GM10847 (cell line): ENCODE measurements around the gene PLPP1.

Source experiments
- POLR2A ChIP-seq: IDR thresholded peaks from 2 replicates; pipeline ENCODE4 v1.6.1; 2011; ENCODE audit not compliant: insufficient read length; ENCODE audit errors: extremely low read depth

The PLPP1 gene

DNA sequence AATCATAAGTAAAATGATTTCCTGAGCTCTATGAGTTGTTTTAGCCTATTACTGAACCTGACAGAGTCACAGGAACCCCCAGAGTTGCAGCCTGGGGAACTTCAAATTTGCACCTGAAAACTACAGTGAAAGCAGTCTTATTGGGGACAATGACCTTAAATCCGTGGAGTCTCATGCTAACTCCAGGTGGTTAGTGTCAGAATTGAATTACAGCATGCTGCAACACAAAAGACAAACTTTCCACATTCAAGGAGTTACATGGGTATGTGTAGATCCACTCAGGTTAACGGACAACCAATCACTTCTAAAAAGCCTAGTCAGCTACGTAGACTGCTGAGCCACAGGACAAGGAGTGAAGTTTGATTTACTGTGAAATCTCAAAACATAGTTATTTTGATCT, 49.7 kb downstream of the PLPP1 start:
- no peak for TF ChIP-seq POLR2A

DNA sequence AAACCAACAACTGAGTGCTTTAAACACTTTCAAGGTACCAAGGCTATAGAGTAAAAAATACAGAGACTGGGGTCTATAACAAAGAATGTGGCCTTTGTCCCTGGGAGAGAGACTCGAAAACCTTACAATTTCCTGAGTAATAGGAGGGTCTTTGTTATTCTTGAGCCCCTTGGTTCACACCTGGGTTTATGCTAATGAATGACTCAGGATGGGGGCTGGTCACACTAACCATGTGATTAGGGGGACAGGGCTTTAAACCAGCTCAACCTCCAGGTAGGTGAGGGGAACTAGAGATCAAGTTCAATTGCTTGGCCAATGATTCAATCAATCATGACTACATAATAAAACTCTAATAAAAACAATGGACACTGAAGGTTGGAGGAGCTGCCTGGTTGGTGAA, 50.2 kb downstream of the PLPP1 start:
- no peak for TF ChIP-seq POLR2A

DNA sequence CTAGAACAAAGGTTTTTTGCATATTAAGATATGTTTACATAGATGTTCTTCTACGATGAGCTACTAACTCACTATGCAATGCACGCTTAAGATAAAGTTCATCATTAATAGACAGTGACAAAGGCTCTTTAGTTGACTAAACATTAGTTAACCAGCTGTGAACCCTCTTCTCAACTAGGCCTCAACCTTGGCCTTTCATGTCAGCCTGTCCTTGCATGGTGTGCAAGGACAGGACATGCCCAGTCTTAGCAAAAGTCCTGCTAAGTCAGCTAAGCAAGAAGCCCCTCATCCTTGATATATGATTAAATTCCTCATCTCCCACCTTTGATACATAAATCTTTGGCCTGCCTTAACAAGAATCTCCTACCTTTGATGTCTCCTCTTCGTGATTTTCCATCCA, 50.9 kb downstream of the PLPP1 start:
- TF ChIP-seq POLR2A = no peak

DNA sequence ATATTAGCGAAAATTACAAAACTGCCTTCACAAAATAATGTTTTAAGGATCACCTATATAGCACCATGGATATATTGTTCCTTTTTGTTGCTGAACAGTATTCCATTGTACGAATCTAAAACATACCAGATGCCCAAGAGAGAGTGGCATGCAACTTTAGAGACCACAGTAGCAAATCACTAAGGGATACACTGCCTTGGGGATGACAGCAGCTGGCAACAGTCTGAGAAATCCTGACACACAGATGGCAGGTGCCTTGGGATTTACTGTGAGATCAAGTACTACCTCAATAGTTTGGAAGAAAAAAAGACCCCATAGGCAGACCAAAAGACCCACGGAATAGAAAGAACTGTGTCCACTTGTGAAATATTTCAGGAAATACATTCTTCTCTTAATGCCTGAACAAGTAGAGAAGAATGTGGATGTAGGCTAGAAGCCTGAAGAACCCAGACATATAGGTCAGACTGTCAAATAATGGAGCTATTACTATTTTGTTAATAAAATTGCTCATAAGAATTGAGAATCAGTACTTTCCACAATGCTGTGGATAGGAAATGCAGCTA, 53.4 kb downstream of the PLPP1 start:
- no peak for TF ChIP-seq POLR2A

DNA sequence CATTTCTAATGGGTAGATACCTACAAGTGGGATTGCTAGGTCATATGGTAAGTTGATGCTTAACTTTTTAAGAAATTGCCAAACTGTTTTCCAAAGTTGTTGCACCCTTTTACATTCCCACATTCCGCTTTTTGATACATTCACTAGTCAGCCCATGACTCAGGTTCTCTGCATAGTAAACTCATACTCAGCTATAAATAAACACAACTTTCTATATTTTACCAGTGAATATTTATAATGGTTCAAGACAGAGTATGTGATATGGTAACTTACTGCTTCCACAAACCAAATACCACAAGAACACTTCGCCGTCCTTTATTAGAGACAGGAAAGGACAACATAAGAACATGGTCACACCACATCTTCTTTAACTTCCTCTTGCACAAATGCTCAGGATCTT, 54.0 kb downstream of the PLPP1 start:
- no peak for TF ChIP-seq POLR2A

DNA sequence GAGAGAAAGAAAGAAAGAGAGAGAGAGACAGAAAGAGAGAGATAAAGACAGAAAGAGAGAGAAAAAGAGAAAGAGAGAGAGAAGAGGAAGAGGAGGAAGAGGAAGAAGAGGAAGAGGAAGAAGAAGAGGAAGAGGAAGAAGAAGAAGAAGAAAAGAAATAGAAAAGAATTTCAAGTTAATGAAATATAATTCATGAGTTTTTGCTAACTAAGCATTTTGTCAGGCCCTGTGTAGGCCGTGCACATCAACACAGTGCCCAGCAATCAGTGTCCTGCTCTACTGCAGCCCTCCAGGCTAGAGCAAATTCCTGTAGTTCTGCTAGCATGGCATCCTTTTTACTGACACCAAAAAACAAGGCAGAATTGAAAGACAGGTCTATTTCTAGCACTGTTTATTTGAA, 62.1 kb downstream of the PLPP1 start:
- no peak for TF ChIP-seq POLR2A

DNA sequence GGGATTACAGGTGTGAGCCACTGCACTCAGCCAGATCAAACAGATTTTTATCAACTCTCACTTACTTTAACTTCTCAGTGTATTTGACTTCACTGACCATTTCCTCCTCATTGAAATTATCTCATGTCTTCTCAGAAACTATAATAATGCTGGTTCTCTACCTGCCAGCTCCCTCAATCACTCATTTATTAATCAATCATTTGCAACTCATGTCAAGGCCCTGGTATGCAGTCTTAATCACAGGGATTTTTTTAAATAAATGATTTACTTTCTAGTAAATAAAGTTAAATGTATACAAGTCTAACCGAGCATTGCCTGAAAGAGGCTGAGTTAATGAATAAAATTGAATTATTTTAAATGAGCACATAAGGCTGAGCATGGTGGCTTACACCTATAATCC, 63.3 kb downstream of the PLPP1 start:
- no peak for TF ChIP-seq POLR2A

DNA sequence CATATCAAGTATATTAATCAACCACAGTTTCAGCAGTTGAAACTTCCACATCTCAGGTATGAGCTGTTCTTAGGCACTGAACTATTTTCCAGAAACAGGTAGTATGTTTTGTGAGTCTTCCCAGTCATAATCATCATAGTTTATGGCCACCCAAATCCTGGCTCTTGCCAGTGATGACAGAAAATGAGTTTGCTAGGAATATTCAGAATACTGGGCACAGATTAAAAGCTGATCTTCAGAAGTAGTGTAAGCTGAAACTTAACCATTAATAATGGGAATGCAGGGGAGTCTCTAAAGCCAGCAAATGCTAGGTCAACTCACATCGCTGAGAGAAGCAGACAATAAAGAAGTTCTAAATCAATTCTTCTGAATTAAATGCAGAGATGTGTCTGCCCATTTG, 64.5 kb downstream of the PLPP1 start:
- no peak for TF ChIP-seq POLR2A

DNA sequence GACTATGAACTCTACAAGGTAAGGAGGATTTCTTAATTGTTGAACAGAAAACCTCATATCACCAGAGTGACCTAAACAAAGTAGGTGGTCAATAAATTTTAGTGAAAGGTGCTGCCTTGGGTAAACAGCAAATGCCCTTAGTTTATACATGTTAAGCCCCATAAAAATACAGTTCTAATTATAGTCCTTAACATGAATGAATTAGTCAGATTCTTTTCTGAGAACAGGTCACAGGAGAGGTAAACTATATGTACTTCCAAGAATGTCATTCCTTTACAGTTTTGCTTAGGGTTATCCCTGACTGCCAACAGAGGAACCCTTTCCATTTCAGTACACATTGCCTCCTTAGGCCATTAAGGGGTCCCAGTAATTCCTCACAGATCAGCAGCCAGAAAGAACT, 64.9 kb downstream of the PLPP1 start:
- TF ChIP-seq POLR2A = no peak

DNA sequence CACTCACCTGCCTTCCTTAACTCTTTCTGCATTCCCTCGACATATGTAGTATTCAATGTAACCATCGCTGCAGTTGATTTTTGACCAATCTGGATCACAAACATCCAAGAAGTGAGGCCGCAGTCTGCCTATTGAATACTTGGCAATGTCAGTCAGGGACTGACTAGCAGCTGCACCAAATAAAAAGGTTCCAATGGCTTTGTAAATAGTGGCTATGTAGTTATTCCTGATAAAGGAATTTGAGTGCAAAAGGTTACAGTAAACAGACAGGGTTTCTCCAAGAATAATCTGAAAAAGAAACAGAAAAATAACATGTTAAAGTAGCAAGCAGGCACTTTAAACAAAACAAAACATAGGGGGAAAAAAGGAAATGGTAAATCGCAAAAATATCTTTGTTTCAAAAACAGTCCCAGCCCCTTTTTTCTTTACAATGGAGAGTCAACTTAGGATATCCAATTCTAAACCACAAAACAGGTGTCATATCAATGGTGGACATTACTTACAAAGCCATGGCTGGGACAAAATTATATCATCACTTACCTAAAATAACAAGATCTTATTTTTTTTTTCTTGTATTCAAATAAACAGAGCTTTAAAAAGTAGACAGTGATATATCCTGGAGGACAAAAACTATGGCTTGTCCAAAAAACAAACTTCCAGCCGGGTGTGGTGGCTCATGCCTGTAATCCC, 66.8 kb downstream of the PLPP1 start:
- no peak for TF ChIP-seq POLR2A

DNA sequence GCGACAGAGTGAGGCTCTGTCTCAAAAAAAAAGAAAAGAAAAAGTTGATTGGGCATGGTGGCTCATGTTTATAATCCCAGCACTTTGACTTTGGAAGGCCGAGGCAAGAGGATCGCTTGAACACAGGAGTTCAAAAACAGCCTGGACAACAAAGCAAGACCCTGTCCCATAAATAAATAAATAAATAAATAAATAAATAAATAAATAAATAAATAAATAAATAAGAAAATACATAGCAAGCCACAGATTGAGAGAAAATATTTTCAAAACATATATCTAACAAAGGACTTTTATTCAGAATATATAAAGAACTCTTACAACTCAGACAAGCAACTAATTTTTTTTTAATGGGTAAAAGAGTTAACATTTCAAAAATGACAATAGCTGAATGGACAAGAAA, 71.2 kb downstream of the PLPP1 start:
- TF ChIP-seq POLR2A = no peak

DNA sequence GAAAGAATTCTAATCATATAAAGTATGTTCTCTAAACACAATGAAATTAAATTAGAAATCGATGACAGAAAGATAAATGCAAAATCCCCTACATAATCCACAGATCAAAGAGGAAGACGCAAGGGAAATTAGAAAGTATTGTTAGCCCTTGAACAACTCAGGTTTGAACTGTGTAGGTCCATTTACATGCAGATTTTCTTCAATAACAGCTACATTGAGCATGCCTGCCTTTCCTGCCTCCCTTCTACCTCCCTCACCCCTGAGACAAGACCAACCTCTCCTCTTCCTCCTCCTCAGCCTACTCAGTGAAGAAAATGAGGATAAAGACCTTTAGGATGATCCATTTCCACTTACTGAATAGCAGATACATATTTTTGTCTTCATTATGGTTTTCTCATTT, 75.2 kb downstream of the PLPP1 start:
- no peak for TF ChIP-seq POLR2A

DNA sequence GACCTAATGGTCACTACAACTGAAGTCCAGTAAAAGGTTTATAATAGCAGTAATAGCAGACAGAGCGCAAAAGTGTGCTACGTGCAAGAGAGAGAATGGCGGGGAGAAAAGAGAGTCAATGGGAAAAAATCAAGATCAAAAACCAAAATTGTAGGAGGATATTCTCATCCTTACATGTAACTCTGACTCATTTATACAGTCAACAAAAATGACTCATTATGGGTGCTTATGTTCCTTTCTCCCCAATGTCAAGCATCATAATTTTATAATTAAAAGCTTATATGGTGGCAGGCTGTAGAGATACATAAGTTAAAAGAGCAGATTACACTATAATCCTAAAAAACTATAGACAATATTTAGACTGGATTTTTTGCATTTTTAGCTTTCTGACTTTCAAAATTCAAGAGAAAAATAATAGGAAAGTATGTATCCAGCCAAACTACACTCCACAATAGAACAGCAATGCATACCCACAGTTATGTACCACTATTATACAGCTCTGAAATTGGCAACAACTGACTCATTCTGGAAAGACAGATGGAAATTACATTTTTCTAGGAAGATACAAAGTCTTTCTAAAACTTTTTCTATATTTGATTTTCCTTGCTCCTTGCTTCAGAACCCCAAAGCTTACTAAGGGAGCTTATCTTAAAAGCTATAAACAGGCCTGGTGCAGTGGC, 78.4 kb downstream of the PLPP1 start:
- no peak for TF ChIP-seq POLR2A

DNA sequence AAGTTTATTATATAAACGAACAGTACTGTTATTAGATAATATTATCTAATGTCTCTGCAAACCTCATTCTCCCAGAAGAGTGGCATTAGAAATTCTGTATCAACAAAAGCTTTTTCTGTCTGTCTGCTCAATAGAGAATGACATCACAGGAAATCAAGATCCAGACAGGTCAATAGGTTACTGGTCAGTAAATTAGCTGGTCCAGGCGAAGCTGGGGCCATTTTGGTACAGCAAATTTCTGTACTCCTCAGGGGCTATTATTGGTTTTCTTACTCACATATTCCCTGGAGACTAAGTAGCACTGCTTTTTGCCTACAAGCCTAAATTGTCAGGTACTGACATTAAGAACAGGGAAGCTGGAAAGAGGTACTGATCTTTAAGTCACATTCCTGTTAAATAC, 80.5 kb downstream of the PLPP1 start:
- no peak for TF ChIP-seq POLR2A

DNA sequence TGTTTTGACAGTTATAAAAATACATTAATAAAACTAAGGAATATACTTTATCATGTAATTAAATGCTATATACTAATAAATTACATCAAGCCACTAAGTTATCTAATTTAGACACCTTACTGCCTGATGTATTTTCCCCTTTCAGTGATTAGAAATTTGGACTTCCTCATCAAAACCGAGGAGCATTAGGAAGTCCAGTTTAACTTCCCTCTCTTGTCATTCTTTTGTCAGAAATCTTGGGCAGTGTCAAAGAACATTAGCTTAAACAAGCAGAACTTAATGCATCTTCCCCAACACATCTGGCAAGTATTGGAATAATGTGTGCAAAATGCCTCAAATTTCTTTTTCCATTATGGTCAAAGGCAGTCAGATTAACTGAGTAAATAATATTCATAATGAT, 81.6 kb downstream of the PLPP1 start:
- no peak for TF ChIP-seq POLR2A

DNA sequence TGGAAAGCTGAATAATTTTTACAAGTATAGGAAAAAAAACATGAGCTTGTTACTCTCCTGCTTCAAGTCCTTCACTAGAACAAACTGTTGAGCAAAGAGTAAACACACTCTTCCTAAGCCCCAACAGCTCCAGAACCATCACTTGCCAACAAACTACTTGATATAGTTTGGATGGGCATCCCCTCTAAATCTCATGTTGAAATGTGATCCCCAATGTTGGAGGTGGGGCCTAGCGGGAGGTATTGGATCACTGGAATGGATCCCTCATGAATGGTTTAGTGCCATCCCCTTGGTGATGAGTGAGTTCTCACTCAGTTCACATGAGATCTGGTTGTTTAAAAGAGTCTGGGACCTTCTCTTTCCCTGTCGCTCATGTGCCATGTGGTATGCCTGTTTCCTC, 82.8 kb downstream of the PLPP1 start:
- TF ChIP-seq POLR2A = no peak

DNA sequence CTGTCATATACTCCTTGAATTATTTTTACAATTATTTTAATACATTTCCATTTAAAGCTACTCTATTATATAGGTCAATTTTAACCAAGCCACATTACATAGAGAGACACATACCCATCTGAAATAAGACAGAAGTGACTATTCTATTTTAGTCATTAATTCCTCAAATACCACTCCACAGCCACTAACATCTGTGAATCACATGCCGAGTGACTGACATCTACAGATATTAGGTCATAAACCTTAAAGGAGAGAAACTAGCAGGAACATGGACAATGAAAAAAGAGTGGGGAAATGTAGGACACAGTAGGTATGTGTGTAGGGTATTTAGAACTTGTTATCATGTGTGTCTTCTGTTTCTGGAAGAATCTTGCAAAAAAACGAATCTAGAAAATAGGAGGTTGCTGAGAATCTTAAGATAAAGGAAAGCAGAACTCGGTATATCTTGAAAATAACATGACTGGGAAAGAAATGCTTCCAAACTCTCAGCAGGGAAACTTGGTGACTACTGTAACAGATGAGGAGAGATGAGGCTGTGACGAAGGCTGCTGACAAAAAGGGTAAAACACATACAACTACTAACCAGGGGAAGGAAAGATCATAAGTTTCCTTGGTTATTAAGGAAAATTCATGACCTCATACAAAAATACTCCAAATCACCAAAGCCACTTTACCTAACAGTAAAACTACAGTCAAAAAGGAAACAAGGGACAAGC, 84.6 kb downstream of the PLPP1 start:
- no peak for TF ChIP-seq POLR2A
